Breast epithelium (tissue), 3 donors: ENCODE measurements around the gene ARHGAP26.

Experiments used
- POLR2A ChIP-seq: fragments of 450-650 bp; IDR thresholded peaks from one replicate; pipeline ENCODE4 v1.6.1; 2016; ENCODE audit warnings: antibody characterized with exemption, mild to moderate bottlenecking, moderate library complexity
- POLR2AphosphoS5 ChIP-seq, 3 donors: sonication (generic); formaldehyde crosslinking; IDR thresholded peaks; one replicate each; pipeline ENCODE4 v1.6.1; 2017; ENCODE audit warnings: antibody characterized with exemption in 3 of 3

DNA sequence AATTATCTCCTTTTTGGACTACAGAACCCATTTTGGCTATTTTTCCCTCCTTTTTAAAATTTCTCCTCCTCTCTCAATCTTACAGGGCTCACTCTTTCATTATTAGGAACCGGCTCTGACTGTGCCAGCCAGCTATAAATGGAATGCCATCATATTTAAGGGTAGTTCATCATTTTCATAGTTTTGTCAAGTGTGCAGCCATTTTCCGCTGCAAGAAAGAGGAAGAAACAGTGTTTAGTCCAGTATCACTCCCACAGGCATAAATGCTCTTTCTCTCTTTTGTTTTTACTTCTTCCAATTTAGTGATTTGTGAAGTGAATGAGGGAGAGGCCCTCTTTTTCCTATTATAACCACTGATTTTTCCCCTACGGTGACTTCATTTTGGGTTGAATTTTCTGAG lies 343.3 kb downstream of the ARHGAP26 start:
- TF ChIP-seq POLR2AphosphoS5 (IDR thresholded peaks at IDR 0.05), result no peak
- TF ChIP-seq POLR2A, result no peak
